SKM-1 (cell line): ENCODE results near the gene ARHGEF18.

Experiments used
- DNase-seq: peaks from one replicate; lab custom pipeline; 2025; ENCODE audit not compliant: unreplicated experiment; lab: John Stamatoyannopoulos, UW

Gene ARHGEF18

DNA sequence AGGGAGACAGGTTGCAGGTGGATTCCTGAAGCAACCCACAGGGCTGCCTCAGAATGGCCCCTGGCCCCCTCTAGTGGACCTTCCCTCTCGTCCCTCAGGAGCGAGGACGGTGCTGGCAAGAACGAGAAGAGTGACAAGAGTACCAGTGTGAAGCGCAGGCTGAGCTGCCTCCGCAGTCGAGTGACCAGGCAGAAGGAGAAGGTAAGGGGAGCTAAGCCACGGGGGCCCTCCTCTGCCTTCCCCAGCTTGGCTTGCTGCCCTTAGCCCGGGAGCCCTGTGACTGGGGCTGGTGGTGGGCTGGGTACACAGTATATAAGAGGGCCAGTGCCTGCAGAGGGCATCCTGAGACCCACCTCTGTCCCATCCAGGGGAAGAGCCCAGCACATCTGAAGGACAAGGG, 34.0 kb downstream of the ARHGEF18 start:
- no peak for DNase-seq

DNA sequence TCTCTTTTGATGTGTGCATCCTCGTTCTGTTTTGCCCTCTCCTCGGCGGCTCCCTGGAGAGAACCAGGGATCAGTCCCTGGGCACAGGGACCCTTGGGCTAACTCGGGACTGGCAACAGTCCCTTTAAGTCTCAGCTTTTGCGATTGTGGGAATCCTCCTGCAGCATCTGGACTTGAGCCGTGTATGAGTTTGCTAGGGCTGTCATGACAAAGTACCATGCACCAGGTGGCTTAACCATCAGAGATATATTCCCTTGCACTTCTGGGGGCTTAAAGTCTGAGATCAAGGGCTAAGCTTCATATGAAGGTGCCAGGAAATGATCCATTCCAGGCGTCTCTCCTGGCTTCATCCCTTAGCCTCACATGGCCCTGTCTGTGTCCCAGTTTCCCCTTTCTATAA, 34.5 kb downstream of the ARHGEF18 start:
- no peak for DNase-seq

GRCh38 chr19:7385062-7385461, 36.3 kb downstream of the ARHGEF18 start:
- DNase-seq, result no peak

DNA sequence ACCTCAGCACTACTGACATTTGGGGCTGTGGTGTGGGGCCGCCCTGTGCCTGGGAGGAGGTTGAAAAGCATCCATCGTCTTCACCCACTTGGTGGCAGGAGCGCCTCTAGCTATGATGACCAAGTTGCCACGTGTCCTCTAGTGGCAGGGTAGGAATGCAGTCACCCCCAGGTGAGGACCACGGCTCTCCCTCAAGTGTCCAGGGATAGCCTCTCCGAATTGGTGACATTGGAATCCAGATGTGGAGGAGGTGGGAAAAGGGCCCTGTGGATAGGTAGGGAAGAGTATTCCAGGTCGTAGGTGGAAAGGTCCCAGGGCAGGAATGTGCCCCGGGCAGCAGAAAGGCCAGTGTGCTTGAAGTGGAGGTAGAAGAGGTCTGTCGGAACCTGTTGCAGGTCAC, 37.6 kb downstream of the ARHGEF18 start:
- DNase-seq, result no peak

DNA sequence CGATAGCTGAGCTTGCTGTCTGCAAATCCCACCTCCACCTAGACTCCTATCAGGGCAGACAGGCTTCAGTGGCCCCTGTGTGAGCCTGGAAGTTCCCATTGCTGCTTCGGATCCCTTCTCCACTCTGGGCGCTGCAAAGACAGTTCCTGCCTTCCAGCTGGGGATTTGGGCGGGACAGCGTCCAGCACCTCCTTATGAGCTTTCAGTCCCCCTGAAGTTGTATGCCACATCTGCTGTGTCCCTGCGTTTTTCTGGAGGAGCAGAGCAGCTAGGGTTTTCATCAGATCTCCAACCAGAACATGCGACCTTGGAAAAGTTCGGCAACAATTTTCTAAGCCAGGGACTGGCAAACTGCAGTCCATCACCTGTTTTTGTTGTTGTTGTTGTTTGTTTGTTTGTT, 38.0 kb downstream of the ARHGEF18 start:
- no peak for DNase-seq

GRCh38 chr19:7391218-7391670, 42.5 kb downstream of the ARHGEF18 start:
- no peak for DNase-seq

GRCh38 chr19:7393459-7393858, 44.7 kb downstream of the ARHGEF18 start:
- DNase-seq, result no peak

DNA sequence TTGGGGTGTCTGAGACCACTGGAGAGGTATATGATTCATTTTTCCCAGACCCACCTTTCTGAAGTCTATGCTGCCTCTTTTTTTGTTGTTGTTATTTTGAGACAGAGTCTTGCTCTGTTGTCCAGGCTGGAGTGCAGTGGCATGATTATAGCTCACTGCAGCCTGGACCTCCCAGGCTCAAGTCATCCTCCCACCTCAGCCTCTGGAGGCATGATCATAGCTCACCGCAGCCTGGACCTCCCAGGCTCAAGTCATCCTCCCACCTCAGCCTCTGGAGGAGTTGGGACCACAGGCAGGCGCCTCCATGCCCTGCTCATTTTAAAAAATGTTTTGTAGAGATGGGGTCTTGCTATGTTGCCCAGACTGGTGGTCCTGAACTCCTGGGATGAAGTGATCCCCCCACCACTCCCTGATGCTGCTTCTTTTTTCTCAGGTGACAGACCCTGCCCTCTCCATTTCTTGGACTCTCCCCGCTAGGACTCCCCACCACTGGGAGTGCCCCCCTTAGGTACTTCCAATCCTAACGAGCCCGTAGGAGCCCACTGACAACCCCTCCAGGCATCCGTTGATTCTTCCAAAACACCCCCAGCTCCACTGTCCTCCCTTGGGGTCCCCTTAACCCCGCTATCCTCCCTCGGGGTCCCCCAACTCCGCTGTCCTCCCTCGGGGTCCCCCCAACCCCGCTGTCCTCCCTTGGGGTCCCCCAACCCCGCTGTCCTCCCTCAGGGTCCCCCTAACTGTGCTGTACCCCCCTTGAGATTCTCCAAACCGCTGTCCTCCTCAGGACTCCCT, 45.4 kb downstream of the ARHGEF18 start:
- no peak for DNase-seq

GRCh38 chr19:7394731-7395359, 46.1 kb downstream of the ARHGEF18 start:
- peak; percentile 21 for DNase-seq

- no peak for DNase-seq
These were observed 46.8 kb downstream of the ARHGEF18 start for GRCh38 chr19:7395360-7396066.

DNA sequence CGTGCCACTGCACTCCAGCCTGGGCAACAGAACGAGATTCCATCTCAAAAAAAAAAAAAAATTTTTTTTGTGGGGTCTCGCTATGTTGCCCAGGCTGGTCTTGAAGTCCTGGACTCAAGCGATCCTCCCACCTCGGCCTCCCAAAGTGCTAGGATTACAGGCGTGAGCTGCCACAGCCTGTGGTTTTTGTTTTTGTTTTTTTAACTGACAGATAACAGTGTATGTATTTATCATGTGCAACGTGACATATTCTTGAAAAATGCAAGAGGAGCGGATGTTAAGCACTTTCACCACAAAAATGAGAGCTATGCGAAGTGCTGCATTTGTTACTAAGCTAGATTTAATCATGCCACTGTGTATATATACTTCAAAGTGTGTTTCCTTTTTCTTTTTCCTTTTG, 49.0 kb downstream of the ARHGEF18 start:
- no peak for DNase-seq
